Activated CD8-positive, alpha-beta T cell treated with anti-CD3 and anti-CD28 coated beads for 36 hours (primary cell): ENCODE data around the gene CASP6. TPM values are rescaled to one million over a fixed set of nuclear protein-coding genes. Genes with fewer than 3 reads are reported as not detected.

Experiments used
- ATAC-seq: fragments of 200-7000 bp; cut with Tn5 transposase; one replicate; pipeline ENCODE4 v1.10.0; 2021; ENCODE audit warnings: mild to moderate bottlenecking, moderate library complexity
- CTCF ChIA-PET: fragments of 350-600 bp; sonication (Branson Sonifier 250); formaldehyde crosslinking; loops from one replicate; lab custom pipeline; 2021; ENCODE audit warnings: antibody characterized with exemption; lab: Charles Lee
- POLR2A ChIA-PET: fragments of 350-600 bp; sonication (Branson Sonifier 250); formaldehyde crosslinking; loops from one replicate; lab custom pipeline; 2021; ENCODE audit warnings: antibody characterized with exemption; lab: Charles Lee
- DNase-seq: peaks from one replicate; pipeline ENCODE4 v3.0.0-alpha.2; 2020
- H3K27ac Mint-ChIP-seq: one replicate; pipeline ENCODE4 v1.8.0; 2021; ENCODE audit warnings: mild to moderate bottlenecking, mixed read lengths
- H3K27me3 Mint-ChIP-seq: one replicate; pipeline ENCODE4 v1.8.0; 2021; ENCODE audit warnings: mixed read lengths
- H3K36me3 Mint-ChIP-seq: one replicate; pipeline ENCODE4 v1.8.0; 2021; ENCODE audit warnings: low read depth, mixed read lengths
- H3K4me1 Mint-ChIP-seq: one replicate; pipeline ENCODE4 v1.8.0; 2021; ENCODE audit warnings: low read depth, mixed read lengths
- H3K4me3 Mint-ChIP-seq: one replicate; pipeline ENCODE4 v1.8.0; 2021; ENCODE audit warnings: mild to moderate bottlenecking, moderate library complexity, mixed read lengths
- H3K9me3 Mint-ChIP-seq: one replicate; pipeline ENCODE4 v1.8.0; 2021; ENCODE audit warnings: mixed read lengths
- CTCF ChIP-seq: fragments of 200-600 bp; IDR thresholded peaks from one replicate; pipeline ENCODE4 v1.8.0; 2022; ENCODE audit warnings: antibody characterized with exemption, mild to moderate bottlenecking
- intact Hi-C: fragments of 100-400 bp; cut with micrococcal nuclease; formaldehyde crosslinking; loops from one replicate; pipeline ENCODE4 v1.10.0; 2022
- total RNA-seq, 2 experiments: library from RNA; stranded (reverse); gene quantifications; one replicate each; pipeline ENCODE4 v1.2.3, GENCODE V29; 2021

CASP6 gene
- total RNA-seq = 10 to 100 TPM; 19.1 to 28.3 TPM

DNA sequence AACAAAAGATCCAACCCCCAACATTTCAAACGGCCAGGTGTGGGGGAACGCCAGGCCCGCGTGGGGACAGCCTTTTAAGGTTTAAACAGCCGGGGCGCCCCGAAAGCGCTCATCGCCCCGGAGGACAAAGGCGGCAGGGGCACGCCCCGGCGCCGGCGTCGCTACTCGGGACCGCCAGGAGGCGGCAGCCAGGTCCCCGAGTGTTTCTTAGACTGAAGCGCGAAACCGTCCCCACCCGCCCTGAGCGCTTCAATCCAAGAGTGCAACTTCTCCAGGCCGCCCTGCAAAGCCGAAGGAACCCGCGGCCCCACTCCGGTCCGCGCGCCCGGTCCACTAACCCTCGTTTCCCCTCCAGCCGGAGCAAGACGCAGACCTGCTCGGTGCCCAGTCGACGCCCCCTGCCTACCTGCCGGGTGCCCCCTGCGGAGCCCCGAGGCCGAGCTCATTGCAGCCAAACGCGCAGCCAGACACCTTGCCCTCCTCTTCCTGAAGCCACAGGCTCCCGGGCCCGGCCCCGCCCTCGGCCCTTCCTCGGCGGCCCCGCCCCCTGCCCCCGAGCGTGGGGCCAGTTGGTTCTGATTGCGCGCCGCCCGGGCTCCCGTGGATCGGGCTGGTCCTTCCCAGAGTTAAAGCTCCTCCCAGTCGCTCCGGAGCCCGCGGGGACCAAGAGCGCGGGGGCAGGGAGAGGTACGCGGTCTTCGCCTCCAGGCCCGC, at the start of gene CASP6:
Gene CASP6, minus strand, starts transcription at position 496 of the 714 bp plus-strand sequence. Its CDS starts 50 bp downstream, at position 446.
- ChIA-PET POLR2A (interaction anchor here (0.7 to 3.1 kb wide), 7 partner anchors 11 to 267 kb away, joined by 3 to 20 read pairs (median 5); partner anchors contain the start of gene MCUB), CTCF (interaction anchor here (0.8 to 2.3 kb wide), 19 partner anchors 9 to 282 kb away, joined by 3 to 8 read pairs (median 4); partner anchors contain the start of genes MCUB, PLA2G12A and SEC24B)
- H3K36me3 Mint-ChIP-seq = peaks cover 7% of the 10 kb centered on the region
- H3K4me3 Mint-ChIP-seq = peak within 1 kb of the TSS; percentile 91
- intact Hi-C loops = loop anchor here (5.0 kb wide), 1 partner anchor 141 kb away; the partner anchor contains the start of gene MCUB
- TF ChIP-seq CTCF = peak; percentile 71
- H3K27ac Mint-ChIP-seq = peak within 1 kb of the TSS; percentile 91
- H3K9me3 Mint-ChIP-seq = no peaks in the 10 kb centered on the region
- DNase-seq (peak; percentile 82), ATAC-seq (peak; percentile 85)
- H3K4me1 Mint-ChIP-seq = peaks cover 23% of the 10 kb centered on the region
- H3K27me3 Mint-ChIP-seq = no peaks in the 10 kb centered on the region

DNA sequence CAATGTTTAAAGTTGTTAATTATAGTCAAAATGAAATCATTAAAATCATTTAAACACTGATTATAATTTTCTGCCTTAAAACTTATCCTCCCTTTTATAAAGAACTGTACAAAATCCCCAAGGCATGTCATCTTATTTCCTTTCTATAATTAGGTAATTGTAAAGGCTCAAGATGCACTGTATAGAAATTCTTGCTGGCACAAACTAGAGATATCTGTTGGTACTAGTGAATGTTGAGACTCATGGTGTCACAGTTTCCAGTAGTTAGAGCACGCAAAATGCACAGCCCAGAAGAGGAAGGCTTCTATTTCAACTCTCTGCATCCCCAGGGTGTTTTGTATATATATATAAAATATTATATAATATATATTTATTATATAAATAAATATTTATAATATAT, 49.3 kb upstream of the CASP6 start:
- TF ChIP-seq CTCF = no peak
- ChIA-PET CTCF (no interaction called here), POLR2A (no interaction called here)
- no peaks in the 10 kb centered on the region for H3K27me3 Mint-ChIP-seq
- DNase-seq (no peak), ATAC-seq (peak; percentile 34)
- no peaks in the 10 kb centered on the region for H3K9me3 Mint-ChIP-seq
- no peaks in the 10 kb centered on the region for H3K36me3 Mint-ChIP-seq
- intact Hi-C loops = no loop called here
- no peak overlapping the region for H3K4me3 Mint-ChIP-seq
- H3K4me1 Mint-ChIP-seq = no peaks in the 10 kb centered on the region
- H3K27ac Mint-ChIP-seq = no peak overlapping the region

DNA sequence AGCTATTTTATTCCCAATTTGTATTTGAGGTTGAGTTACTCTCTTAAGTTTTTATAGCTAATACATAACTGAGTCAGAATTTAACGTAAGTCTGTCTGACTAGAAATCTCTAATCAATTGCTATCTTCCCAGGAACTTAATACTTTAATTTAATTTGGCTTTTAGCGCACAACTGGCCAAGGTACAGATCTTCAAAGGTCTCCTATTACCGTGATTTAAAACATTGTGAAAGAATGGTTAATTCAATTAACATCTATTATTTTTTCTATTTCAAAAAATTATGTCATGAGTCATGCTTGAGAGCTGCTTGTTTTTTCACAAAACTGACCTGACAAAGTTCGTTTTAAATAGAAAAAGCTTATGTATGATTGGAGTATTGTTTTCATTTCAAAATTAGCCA, 48.6 kb upstream of the CASP6 start:
- ATAC-seq (no peak), DNase-seq (no peak)
- H3K27me3 Mint-ChIP-seq = no peaks in the 10 kb centered on the region
- CTCF ChIA-PET = interaction anchor here (1.2 kb wide), 2 partner anchors 11 to 14 kb away, joined by 3 to 4 read pairs; no protein-coding TSS in a partner anchor
- no peak for TF ChIP-seq CTCF
- no peak overlapping the region for H3K4me3 Mint-ChIP-seq
- no peaks in the 10 kb centered on the region for H3K9me3 Mint-ChIP-seq
- intact Hi-C loops = no loop called here
- H3K4me1 Mint-ChIP-seq = no peaks in the 10 kb centered on the region
- no peaks in the 10 kb centered on the region for H3K36me3 Mint-ChIP-seq
- POLR2A ChIA-PET = no interaction called here
- H3K27ac Mint-ChIP-seq = no peak overlapping the region

GRCh38 chr4:109750652-109751244, 47.5 kb upstream of the CASP6 start:
- H3K36me3 Mint-ChIP-seq = no peaks in the 10 kb centered on the region
- H3K27ac Mint-ChIP-seq = no peak overlapping the region
- CTCF ChIA-PET = no interaction called here
- intact Hi-C loops = no loop called here
- H3K9me3 Mint-ChIP-seq = no peaks in the 10 kb centered on the region
- no peak for DNase-seq
- TF ChIP-seq CTCF = no peak
- no peaks in the 10 kb centered on the region for H3K27me3 Mint-ChIP-seq
- no peaks in the 10 kb centered on the region for H3K4me1 Mint-ChIP-seq
- no peak for ATAC-seq
- POLR2A ChIA-PET = no interaction called here
- H3K4me3 Mint-ChIP-seq = no peak overlapping the region
